Activated naive CD8-positive, alpha-beta T cell treated with anti-CD3 and anti-CD28 coated beads, Interleukin-2, amount 50 U/mL, for 16 hours (primary cell): ENCODE results near the gene KYAT1.

Source experiments
- DNase-seq: peaks from one replicate; pipeline ENCODE4 v3.0.0-alpha.2; 2020; ENCODE audit warnings: low read depth, low spot score

The KYAT1 gene

DNA sequence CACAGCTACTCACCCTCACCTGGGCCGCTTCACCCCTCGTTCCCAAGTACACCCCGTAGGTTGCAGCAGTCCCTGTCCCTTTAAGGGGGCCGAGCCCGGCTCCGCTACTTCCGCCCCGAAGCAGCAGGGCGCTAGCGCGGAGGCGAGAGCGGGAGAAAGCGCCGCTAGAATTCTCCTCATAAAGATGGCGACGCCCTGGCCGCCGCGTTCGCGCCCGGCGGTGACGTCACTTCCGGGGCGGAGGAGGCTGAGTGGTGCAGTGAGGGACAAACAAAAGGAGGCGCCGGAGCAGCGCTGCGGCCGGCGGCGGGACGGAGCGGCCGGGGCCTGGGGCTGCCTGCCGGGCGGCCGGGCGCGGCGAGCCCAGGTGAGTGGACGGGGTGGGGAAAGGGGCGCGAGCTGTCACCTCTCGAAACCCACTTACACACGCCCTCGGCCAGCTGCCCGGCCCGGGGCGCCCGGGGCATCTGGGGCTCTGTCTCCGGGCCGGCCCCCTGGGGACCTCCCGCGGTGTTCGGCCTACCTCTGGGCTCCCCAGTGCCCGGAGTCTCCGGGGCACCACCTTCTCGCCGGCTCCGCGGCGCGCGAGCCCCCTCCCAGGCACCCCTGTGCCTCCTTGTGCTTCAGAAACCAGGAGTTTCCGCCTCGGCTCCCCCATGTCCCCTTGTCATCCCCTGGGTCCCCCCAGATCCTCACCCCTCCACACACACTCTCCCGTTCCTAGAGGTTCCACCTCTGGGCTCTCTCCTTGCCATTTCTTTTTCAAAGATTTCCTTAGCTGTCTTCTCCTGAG lies at the start of gene KYAT1, which contains the start of gene LRRC8A:
TSS of gene KYAT1 (minus strand) at position 67 of the 793 bp plus-strand sequence. CDS start 36,545 bp downstream, outside the sequence.
TSS of gene LRRC8A (plus strand) at position 250 of the 793 bp plus-strand sequence. CDS start 25,032 bp downstream, outside the sequence.
- peak; percentile 96 for DNase-seq

DNA sequence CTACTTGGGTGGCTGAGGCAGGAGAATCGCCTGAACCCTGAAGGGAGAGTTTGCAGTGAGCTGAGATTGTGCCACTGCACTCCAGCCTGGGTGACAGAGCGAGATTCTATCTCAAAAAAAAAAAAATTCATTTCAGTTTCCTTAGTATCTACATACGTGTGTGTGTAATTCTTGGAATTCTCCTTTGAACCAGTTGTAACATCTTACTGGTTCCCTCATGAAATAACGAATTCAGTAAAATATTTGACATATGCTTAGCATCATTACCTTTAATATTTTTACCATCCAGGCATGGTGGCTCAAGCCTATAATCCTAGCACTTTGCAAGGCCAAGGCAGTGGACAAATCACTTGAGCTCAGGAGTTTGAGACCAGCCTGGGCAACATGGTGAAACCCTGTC lies 47.8 kb upstream of the KYAT1 start:
- DNase-seq: no peak

DNA sequence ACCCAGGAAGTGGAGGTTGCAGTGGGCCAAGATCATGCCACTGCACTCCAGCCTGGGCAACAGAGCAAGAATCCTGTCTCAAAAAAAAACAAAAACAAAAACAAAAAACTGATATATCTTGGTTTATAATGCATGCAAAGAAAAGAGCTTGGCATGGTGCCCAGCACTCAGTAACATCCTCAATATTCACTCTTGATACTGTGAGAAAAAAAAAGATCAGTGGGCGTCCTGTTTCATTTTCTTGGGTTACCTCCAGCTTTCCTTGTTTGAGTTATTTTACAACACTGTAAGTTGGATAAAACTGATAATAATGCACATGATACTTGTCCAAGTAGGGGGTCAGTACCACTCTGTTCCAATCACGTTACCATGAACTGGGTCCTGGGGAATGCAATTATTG lies 46.9 kb upstream of the KYAT1 start:
- DNase-seq: no peak

DNA sequence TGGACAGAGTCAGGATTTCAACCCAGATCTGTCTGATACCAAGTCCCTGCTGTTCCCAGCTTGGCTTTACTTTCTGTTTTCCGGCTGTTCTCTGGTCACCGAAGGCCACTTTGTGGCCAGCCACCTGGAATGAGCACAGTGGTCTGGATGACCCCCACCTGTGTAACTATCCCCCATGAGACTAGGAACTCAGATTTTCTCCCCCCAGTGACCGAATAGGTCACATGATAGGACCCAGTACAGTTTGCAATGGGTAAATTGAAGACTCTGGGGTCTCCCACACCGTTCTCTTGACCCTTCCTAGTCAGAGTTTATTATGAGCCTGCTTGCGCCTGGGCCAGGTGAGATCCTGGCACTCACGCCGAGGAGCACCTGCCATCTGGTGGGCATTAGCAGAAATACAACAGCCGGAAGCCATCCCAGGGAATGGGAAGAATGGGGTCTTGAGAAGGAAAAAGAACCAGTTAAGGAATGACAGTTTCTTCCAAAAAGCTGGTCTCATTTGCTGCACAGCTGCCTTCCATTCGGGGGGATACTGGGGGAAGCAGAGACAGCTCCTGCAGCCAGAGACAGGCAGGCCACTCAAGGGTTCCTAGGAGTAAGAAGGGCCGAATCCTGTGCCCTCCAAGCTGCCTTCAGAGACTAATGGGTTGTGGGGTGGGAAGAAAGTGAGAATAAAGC lies 46.1 kb upstream of the KYAT1 start:
- peak; percentile 16 for DNase-seq

DNA sequence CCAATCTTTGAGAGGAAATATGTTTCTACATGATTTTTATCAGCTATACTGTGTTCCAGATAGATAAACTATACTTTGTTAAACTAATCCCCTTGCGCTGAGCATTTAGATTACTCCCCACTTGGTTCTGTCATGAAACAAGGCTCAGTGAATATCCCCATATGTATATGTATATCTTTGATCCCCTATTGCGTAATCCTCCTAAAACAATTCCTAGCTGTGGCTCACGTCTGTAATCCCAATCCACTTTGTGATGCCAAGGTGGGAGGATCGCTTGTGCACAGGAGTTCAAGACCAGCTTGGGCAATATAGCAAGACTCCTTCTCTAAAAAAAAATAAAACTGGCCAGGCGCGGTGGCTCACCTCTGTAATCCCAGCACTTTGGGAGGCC lies 41.7 kb upstream of the KYAT1 start:
- no peak for DNase-seq

DNA sequence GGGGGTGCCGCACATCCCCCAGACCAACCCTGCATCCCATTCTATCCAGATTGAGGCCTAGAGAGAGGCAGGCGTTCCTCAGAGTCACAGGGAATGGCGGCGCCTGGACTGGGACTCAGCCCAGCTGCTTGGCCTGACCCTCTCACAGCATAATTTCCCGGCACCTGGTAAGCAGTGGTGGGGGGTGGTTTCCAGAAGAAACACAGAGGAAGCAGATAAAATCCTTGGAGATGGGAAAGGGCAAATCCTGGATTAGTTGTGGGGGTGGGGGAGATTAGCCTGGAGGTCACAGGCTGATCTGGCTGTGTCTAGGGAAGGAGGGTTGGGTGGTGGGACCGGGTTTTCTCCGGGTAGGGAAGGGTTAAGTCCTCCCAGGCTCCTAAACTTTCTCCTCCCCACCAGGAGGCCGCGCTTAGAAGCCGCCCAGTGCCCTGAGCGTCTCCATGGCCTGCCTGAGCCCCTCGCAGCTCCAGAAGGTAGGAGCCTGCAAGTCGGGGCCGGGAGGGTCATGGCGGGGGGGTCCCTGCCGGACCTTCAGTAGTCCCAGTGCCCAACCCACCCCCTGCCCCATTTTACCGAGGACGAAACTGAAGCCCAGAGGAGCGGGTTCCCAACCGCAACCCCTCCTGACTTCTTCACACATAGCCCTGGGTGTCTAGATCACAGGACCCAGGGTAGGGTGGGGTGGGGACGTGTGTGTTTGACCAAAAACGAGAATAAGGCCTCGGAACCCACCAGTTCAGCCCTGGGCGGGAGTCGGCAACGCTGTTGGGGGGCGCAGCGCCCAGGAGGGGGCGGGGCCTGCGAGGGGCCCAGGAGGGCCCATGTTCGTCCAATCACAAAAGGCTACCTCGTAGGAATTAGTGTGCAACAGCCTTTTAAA lies 40.4 kb upstream of the KYAT1 start:
- DNase-seq: no peak

DNA sequence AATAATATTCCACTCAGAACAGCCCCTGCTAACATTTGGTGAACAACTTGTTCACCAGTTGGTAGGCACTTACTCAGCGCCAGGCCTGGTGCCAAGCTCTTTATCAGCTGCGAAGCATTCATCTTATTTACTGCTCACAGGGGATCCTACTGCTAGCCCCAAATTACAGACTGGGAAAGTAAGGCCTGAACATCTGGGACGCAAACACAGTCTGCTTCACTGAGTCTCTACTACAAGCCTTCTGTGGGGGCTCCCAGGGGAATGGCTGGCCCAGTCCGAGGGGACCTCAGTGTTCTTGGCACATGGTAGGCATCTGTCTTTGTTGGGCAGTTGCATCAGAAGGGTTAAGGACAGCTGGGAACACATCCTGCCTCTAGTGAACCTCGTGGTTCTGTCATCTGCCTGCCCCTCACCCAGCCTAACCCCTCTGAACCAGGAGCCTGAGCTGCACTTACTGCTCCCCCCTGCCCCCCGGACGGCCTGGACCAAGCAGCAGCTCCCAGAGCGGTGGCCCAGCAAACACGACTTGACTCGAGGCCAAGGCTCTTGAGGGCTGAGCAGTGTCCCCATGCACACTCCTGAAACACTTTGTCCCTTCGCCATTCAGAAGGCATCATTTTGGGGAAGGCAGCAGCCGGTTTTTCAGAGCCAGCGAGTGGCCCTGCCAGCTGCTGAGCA lies 38.8 kb upstream of the KYAT1 start, which contains the start of gene PHYHD1:
TSS of gene PHYHD1 (plus strand) at position 602 of the 678 bp plus-strand sequence. CDS start 1,342 bp downstream, outside the sequence.
- DNase-seq: no peak

DNA sequence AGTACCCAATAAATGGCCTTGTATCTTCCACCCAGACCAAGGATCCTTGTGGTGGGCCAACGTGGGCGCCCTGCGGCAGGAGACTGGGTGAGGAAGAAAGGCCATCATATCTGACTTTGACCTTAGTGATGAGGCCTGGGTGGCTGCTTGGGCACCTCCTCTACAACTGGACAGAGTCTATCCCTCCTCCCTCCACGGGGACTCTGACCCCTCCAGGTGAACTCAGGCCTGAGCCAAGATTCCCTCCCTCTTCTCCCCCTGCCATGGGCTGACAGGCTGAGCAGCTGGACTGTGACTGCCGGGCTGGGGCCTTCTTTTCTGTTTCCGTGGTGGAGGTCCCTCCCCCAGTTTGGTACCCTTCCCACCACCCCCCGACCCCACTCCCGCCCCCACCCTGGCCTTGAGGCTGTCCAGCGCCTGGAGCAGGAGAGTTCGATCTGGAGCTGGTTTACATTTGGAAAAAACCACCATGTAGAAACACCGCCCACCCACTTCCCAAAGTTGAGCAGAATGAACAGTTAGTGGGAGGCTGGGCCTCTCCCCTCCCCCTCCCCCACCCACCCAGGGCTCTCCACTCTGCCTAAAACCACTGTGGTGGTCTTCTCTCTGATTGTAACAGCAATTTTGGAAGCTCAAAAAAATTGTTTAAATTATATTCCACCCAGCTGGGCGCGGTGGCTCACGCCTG lies 37.8 kb upstream of the KYAT1 start:
- DNase-seq: no peak

DNA sequence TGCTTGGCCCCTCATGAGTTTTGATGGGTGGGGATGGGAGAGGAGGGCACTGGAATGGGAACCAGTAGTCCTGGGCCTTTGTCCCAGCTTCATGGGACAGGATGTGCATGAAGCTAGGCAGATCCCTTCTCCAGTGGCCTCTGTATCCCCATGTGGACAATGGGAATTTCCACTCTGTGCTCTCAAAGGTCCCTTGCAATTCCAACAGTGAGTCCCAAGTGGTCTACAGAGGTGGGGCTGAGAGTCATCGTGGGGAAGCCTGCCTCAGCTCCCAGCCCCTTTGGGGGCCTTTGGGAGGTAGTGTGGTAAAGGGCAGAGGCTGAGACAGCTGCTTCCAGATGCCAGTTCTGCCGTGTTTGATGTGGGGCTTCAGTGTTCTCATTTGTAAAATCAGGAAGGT lies 37.2 kb upstream of the KYAT1 start:
- DNase-seq: no peak

DNA sequence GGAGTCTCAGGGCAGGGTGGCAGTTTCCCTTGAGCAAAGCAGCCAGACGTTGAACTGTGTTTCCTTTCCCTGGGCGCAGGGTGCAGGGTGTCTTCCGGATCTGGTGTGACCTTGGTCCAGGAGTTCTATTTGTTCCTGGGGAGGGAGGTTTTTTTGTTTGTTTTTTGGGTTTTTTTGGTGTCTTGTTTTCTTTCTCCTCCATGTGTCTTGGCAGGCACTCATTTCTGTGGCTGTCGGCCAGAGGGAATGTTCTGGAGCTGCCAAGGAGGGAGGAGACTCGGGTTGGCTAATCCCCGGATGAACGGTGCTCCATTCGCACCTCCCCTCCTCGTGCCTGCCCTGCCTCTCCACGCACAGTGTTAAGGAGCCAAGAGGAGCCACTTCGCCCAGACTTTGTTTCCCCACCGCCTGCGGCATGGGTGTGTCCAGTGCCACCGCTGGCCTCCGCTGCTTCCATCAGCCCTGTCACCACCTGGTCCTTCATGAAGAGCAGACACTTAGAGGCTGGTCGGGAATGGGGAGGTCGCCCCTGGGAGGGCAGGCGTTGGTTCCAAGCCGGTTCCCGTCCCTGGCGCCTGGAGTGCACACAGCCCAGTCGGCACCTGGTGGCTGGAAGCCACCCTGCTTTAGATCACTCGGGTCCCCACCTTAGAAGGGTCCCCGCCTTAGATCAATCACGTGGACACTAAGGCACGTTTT lies 35.5 kb upstream of the KYAT1 start:
- no peak for DNase-seq

DNA sequence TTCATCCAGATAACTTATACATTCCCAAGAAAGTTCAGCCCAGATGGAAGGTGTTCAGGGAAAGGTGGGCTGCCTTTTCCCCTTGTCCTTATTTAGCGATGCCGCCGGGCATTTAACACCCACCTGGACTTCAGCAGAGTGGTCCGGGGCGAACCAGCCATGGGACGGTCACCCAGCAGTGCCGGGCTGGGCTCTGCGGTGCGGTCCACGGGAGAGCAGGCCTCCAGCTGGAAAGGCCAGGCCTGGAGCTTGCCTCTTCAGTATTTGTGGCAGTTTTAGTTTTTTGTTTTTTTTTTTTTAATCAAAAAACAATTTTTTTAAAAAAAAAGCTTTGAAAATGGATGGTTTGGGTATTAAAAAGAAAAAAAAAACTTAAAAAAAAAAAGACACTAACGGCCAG lies 35.0 kb upstream of the KYAT1 start:
- DNase-seq: no peak

DNA sequence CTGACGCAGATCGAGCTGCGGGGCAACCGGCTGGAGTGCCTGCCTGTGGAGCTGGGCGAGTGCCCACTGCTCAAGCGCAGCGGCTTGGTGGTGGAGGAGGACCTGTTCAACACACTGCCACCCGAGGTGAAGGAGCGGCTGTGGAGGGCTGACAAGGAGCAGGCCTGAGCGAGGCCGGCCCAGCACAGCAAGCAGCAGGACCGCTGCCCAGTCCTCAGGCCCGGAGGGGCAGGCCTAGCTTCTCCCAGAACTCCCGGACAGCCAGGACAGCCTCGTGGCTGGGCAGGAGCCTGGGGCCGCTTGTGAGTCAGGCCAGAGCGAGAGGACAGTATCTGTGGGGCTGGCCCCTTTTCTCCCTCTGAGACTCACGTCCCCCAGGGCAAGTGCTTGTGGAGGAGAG lies 34.5 kb upstream of the KYAT1 start:
- DNase-seq: no peak

DNA sequence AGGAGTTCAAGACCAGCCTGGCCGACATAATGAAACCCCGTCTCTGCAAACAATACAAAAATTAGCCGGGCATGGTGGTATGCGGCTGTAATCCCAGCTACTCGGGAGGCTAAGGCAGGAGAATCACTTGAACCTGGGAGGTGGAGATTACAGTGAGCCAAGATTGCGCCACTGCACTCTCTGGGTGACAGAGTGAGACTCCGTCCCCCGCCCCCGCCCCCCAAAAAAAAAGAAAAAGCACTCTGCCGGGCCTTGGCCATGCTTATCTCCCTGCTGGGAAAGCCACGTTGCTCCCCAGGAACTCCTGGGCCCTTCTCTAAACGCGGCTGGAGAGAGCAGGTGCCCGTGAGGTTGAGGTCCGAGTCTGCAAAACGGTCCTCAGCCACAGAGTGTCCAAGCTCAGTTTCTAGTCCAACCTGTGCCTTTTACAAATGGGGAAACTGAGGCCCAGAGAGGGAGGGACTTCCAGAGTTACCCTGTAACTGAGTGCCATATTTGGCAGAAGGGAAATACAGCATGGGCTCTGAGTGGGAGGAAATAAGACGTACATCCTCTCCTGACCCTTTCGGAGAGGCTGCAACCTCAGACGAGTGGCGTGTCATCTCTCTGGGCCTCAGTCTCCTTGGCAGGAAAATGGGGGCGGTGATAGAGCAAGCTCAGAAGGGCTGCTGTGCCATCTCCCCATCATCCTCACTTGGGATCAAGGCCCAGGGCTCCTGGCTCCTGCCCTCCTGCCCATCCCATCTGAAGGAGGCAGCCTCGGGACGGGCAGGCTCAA lies 32.4 kb upstream of the KYAT1 start:
- DNase-seq: no peak

DNA sequence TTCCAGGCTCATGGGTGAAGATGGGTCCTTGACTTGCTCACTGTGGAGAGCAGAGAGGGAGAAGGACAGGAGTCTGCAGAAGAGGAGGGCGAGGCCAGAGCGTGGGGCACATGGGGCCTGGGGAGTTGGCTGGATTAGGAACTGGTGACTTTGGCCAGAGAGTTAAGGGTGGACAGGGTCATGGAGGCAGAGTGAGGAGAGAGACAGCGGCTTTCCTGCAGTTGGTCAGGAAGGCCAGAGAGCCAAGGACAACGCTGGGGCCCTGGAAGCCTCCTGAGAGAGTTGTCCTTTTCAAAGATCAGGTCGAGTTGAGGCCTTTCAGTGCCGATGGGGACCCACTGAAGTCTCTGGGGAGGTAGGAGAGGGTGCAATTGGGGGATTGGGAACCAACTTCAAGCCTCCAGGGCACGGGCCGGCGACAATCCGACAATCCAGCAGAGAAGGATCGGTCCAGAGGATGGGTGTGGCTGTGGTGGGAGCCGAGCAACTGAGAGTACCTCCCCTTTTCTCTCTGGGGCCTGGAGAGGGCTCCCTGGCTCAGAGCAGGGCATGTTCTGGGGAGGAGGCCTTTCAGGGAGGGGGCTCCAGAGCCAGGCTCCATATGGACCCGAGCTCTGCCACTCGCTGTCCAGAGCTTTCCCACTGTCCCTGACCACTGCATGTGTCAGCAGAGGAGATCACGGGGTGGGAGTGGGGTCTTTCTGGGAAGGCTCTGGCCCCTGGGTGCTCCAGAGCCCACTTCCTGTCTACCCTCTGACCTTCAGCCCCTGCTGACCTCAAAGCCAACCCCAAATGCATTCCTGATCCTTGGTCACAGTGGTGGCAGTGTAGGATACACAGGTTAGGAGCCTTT lies 31.5 kb upstream of the KYAT1 start:
- no peak for DNase-seq

DNA sequence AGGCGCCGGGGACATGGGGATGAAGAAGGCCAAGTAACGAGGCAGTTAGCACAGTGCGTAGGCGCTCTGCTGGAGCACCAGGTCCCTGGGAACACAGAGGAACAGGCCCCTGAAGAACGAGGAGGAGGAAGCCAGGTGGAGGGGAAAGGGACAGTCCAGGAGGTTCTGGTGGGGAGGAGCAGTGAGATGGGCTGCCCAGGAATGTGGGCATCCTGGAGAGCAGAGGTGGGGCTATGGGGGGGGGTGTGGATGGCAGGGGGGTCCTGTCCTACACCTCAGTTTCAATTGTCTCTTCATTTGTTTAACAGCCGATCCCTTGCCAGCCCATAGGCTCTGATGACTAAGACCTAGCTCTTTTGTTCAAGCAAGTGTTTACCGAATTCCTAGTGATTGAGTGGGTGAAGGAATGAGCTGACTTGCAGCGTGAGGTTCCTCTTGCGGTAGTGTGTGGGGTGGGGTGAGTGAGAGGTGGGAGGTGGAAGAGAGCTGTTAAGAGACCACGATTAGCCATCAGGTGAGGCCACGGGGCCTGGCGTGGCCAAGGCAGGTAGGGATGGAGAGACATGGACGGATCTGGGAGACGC lies 30.6 kb upstream of the KYAT1 start:
- DNase-seq: no peak

DNA sequence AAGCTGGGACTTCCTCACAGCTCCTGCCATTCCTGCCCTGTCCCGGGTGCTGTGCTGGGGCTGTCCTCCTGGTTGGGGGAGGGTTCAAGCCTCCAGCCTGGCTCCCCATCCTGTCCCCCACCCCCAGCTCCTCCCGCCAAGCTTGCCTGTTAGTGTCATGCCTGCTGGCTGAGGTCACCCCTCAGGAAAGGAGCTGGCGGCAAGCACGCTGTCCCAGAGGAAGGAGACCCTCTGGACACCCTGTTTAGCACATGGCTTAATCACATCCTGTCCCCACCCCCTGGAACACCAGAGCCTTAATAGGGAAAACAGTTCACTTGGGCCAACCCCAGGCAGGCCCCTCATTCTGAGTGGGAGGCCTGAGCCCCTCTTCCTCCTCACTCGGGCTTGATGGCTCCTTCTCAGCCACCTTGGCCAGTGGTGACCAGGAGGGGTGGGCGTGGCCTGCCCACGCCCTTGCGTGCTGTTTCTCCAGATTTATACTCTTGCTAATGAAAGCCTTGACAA lies 29.8 kb upstream of the KYAT1 start:
- no peak for DNase-seq

DNA sequence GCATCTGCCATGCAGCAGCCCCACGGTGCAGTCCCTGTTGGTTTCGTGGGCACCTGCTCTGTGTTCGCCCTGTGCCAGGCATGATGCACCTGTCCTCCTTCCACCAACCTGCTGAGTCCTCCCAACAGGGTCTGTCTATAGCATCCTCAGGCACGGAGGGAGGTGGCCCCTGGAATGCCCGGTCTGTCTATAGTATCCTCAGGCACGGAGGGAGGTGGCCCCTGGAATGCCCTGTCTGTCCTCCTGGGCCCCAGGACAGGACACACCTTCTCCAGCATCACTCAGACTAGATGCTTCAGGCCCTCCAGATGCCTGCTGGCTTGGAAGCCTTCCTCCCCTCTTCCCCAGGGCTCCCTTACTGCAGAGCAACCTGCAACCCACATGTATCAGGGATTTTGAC lies 29.2 kb upstream of the KYAT1 start:
- no peak for DNase-seq

DNA sequence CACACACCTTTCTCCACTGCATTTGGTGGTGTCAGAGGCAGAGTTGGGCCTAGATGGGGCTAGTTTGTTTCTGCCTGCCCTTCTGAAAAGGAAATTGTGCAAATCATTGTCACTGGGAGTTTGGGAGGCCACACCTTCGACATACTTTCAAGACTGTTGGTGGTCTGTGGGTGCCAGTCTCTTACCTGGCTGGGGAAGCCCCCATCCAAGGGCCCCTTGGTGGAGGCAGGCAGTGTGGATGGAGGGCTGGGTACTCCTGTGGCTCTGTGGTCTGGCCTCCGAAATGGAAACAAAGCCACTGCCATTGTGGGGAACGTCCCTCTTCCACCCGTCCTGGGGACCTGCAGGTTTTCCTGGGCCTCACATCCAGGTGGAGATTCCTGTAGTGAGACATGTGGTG lies 28.1 kb upstream of the KYAT1 start:
- DNase-seq: no peak
